Endothelial cell of umbilical vein (primary cell): ENCODE measurements around the gene ZBTB20. TPM values are rescaled to one million over a fixed set of nuclear protein-coding genes. Genes with fewer than 3 reads are reported as not detected.

Source experiments
- BruUV-seq: library from RNA; stranded (reverse); fragments of 400-500 nt; replicated peaks from 2 replicates; lab custom pipeline; 2021; lab: Mats Ljungman, UMichigan
- CTCF ChIA-PET: fragments of 300-600, 350-600 bp; sonication (Branson Sonifier 250); formaldehyde crosslinking; loops from one replicate; lab custom pipeline; 2021; ENCODE audit warnings: antibody characterized with exemption, inconsistent platforms; lab: Charles Lee
- POLR2A ChIA-PET: fragments of 300-600, 350-600 bp; sonication (Branson Sonifier 250); formaldehyde crosslinking; loops from one replicate; lab custom pipeline; 2021; ENCODE audit warnings: antibody characterized with exemption, inconsistent platforms; lab: Charles Lee
- DNase-seq: peaks from one replicate; pipeline ENCODE4 v3.0.0-alpha.2; 2011; ENCODE audit warnings: low read depth, low spot score
- FAIRE-seq: peaks from 2 replicates; lab custom pipeline; 2011; peaks lifted over from hg19 to GRCh38; lab: Jason Lieb, UNC
- H2AFZ ChIP-seq: 2 replicates; pipeline ENCODE4 v1.6.0; 2012; ENCODE audit warnings: low read depth, low read length, control low read depth, inconsistent platforms
- H3K27ac ChIP-seq: 2 replicates; pipeline ENCODE4 v1.5.1; 2011; ENCODE audit warnings: low read depth, mild to moderate bottlenecking, control low read depth, low read length, moderate library complexity; ENCODE audit not compliant: insufficient read depth
- H3K27me3 ChIP-seq, 2 experiments: 2 replicates each; pipeline versions ENCODE4 v1.6.0 to v1.6.1; 2011; ENCODE audit warnings: low read length in 2 of 2, mixed read lengths in 1 of 2; ENCODE audit not compliant: control insufficient read depth in 2 of 2, insufficient read depth in 2 of 2
- H3K36me3 ChIP-seq, 2 experiments: 2 replicates in 1 of 2; 3 replicates in 1 of 2; pipeline ENCODE4 v1.5.1; 2011; ENCODE audit warnings: low read length in 2 of 2, mild to moderate bottlenecking in 1 of 2, moderate library complexity in 1 of 2; ENCODE audit not compliant: control insufficient read depth in 2 of 2, insufficient read depth in 2 of 2; ENCODE audit errors: extremely low read depth in 1 of 2
- H3K4me1 ChIP-seq: 3 replicates; pipeline ENCODE4 v1.5.1; 2011; ENCODE audit warnings: mild to moderate bottlenecking, low read length; ENCODE audit not compliant: control insufficient read depth, insufficient read depth; ENCODE audit errors: extremely low read depth
- H3K4me2 ChIP-seq: 2 replicates; pipeline ENCODE4 v1.6.1; 2011; ENCODE audit warnings: low read length, control low read depth, mixed read lengths; ENCODE audit not compliant: insufficient read depth
- H3K4me3 ChIP-seq, 3 experiments: fragments of 200-600 bp in 1 of 3; sonication (generic), shearing (Covaris generic) in 1 of 3; replicated peaks in 1 of 3; 2 replicates each; pipeline ENCODE4 v1.5.1; 2011 to 2016; ENCODE audit warnings: control low read depth in 3 of 3, low read length in 3 of 3, mild to moderate bottlenecking in 2 of 3, inconsistent platforms in 1 of 3, low read depth in 1 of 3, moderate library complexity in 1 of 3; ENCODE audit not compliant: insufficient read depth in 1 of 3
- H3K79me2 ChIP-seq: 2 replicates; pipeline ENCODE4 v1.6.0; 2012; ENCODE audit warnings: low read length, inconsistent platforms; ENCODE audit not compliant: control insufficient read depth, insufficient read depth
- H3K9ac ChIP-seq: replicated peaks from 2 replicates; pipeline ENCODE3; 2011; ENCODE audit warnings: low read length, control low read depth; ENCODE audit not compliant: insufficient read depth; ENCODE audit errors: extremely low read depth
- H3K9me1 ChIP-seq: replicated peaks from 3 replicates; pipeline ENCODE4 v1.6.0; 2011; ENCODE audit warnings: mild to moderate bottlenecking, low read length; ENCODE audit not compliant: control insufficient read depth, insufficient read depth; ENCODE audit errors: extremely low read depth
- H3K9me3 ChIP-seq: replicated peaks from 2 replicates; pipeline ENCODE4 v1.5.1; 2012; ENCODE audit warnings: low read length, inconsistent platforms; ENCODE audit not compliant: control insufficient read depth, insufficient read depth
- H4K20me1 ChIP-seq: replicated peaks from 2 replicates; pipeline ENCODE3; 2011; ENCODE audit warnings: mild to moderate bottlenecking, low read length; ENCODE audit not compliant: control insufficient read depth, insufficient read depth; ENCODE audit errors: extremely low read depth
- CTCF ChIP-seq, 2 donors: IDR thresholded peaks; 1 replicate in 1 of 2; 2 replicates in 1 of 2; pipeline ENCODE4 v1.5.1; 2011; ENCODE audit warnings: low read length in 2 of 2, mild to moderate bottlenecking in 2 of 2, moderate library complexity in 2 of 2, control low read depth in 1 of 2, inconsistent platforms in 1 of 2, low read depth in 1 of 2; ENCODE audit not compliant: insufficient read depth in 1 of 2; ENCODE audit errors: extremely low read depth in 1 of 2
- EZH2 ChIP-seq: IDR thresholded peaks from 2 replicates; pipeline ENCODE4 v1.6.1; 2012; ENCODE audit warnings: borderline replicate concordance, low read depth, mild to moderate bottlenecking, moderate library complexity, low read length, inconsistent platforms; ENCODE audit not compliant: severe bottlenecking
- FOS ChIP-seq: IDR thresholded peaks from 2 replicates; pipeline ENCODE4 v1.6.1; 2011; ENCODE audit warnings: mild to moderate bottlenecking, low read length, moderate library complexity, borderline replicate concordance; ENCODE audit not compliant: insufficient read depth
- GATA2 ChIP-seq: IDR thresholded peaks from 2 replicates; pipeline ENCODE4 v1.7.0; 2011; ENCODE audit warnings: low read depth, mild to moderate bottlenecking, moderate library complexity, mixed read lengths, low read length; ENCODE audit not compliant: insufficient read length, insufficient read depth
- JUN ChIP-seq: IDR thresholded peaks from 2 replicates; pipeline ENCODE4 v1.6.1; 2011; ENCODE audit warnings: borderline replicate concordance, low read depth; ENCODE audit not compliant: insufficient read length, insufficient read depth
- MAX ChIP-seq: IDR thresholded peaks from 2 replicates; pipeline ENCODE4 v1.6.1; 2011; ENCODE audit not compliant: insufficient read depth, insufficient read length
- MYC ChIP-seq: IDR thresholded peaks from one replicate; pipeline ENCODE4 v1.6.1; 2011; ENCODE audit warnings: mild to moderate bottlenecking, low read depth, low read length
- POLR2A ChIP-seq: IDR thresholded peaks from 2 replicates; pipeline ENCODE4 v1.6.1; 2012; ENCODE audit warnings: low read depth, mild to moderate bottlenecking, control low read depth, low read length
- POLR2AphosphoS5 ChIP-seq: IDR thresholded peaks from 2 replicates; pipeline ENCODE4 v1.6.1; 2012; ENCODE audit warnings: low read depth, mild to moderate bottlenecking, control low read depth, low read length, moderate library complexity; ENCODE audit not compliant: insufficient read depth
- dilution Hi-C: fragments of 300-500 bp; cut with MboI; formaldehyde crosslinking; loops from one replicate; pipeline ENCODE4 v1.15.0; 2019; ENCODE audit warnings: low sequenced_read_pairs; ENCODE audit not compliant: extremely low pct_ligation_motif_present
- intact Hi-C: fragments of 100-400 bp; cut with micrococcal nuclease; formaldehyde crosslinking; loops from one replicate; pipeline ENCODE4 v1.10.0; 2022
- polyA plus RNA-seq, 4 experiments: library from polyadenylated mRNA; depleted of rRNA in 3 of 4; stranded (reverse) in 3 of 4; unstranded in 1 of 4; fragments of >200 nt; gene quantifications; 2 replicates each; pipeline versions ENCODE4 v1.2.1 to v1.2.3, GENCODE V29; 2011 to 2012; ENCODE audit warnings: missing spikeins in 1 of 4
- total RNA-seq: library from RNA; stranded (reverse); gene quantifications from 2 replicates; pipeline ENCODE4 v1.2.3, GENCODE V29; 2021

ZBTB20 gene
- total and polyA plus RNA-seq, 2 donors (not counting 3 experiments of a cell fraction or from before 2014, with no cell fraction given): 2.1 to 20.5 TPM

- Histone ChIP-seq H3K4me3 (peak overlapping the region; percentile 25 to 48 (median 25)), H4K20me1 (no peaks in the 10 kb centered on the region), H3K9me1 (no peaks in the 10 kb centered on the region), H3K4me2 (peak overlapping the region; percentile 73), H3K36me3 (no peaks in the 10 kb centered on the region), H3K9me3 (no peaks in the 10 kb centered on the region), H3K27me3 (no peaks in the 10 kb centered on the region), H3K9ac (peak overlapping the region; percentile 30), H3K4me1 (peaks cover 3% of the 10 kb centered on the region), H2AFZ (peak overlapping the region; percentile 97), H3K27ac (no peak overlapping the region), H3K79me2 (no peaks in the 10 kb centered on the region)
- no peak for TF ChIP-seq POLR2A
- no peak for TF ChIP-seq JUN
- intact Hi-C loops: loop anchor here (2.0 to 10.0 kb wide), 2 partner anchors 47 to 575 kb away; partner anchors contain the start of gene ZBTB20
- peak; percentile 74 for DNase-seq
- BruUV-seq: no TSS peak
- ChIA-PET POLR2A (no interaction called here), CTCF (interaction anchor here (0.7 to 2.9 kb wide), 8 partner anchors 8 to 737 kb away, joined by 3 to 15 read pairs (median 4); no protein-coding TSS in a partner anchor)
- dilution Hi-C loops: no loop called here
- no peak for FAIRE-seq
Measured at GRCh38 chr3:115099986-115100571, 47.0 kb downstream of the ZBTB20 start.

- Histone ChIP-seq H3K4me1 (peaks cover 3% of the 10 kb centered on the region), H3K36me3 (no peaks in the 10 kb centered on the region), H3K27ac (no peak overlapping the region), H3K27me3 (no peaks in the 10 kb centered on the region), H4K20me1 (no peaks in the 10 kb centered on the region), H3K9ac (no peak overlapping the region), H3K79me2 (no peaks in the 10 kb centered on the region), H3K4me3 (peak overlapping the region in 1 of 3 experiments; percentile 25), H3K4me2 (peak overlapping the region; percentile 16), H3K9me1 (no peaks in the 10 kb centered on the region), H3K9me3 (no peaks in the 10 kb centered on the region), H2AFZ (no peak overlapping the region)
- dilution Hi-C loops (no loop called here), intact Hi-C loops (loop anchor here (10.0 kb wide), 1 partner anchor 575 kb away; no protein-coding TSS in a partner anchor)
- POLR2A ChIA-PET: no interaction called here
- BruUV-seq: no TSS peak
- FAIRE-seq: no peak
- TF ChIP-seq MAX: no peak
- TF ChIP-seq POLR2A: no peak
- TF ChIP-seq FOS: no peak
- TF ChIP-seq MYC: no peak
- TF ChIP-seq CTCF (IDR thresholded peaks at IDR 0.05; ENCODE audit: extremely low read depth in 1 of 2, insufficient read depth in 1 of 2, low read depth in 1 of 2, low read length in 2 of 2): no peak
- no peak for TF ChIP-seq JUN
- TF ChIP-seq EZH2: no peak
- no peak for TF ChIP-seq GATA2
- TF ChIP-seq POLR2AphosphoS5: no peak
- CTCF ChIA-PET: interaction anchor here (0.7 to 1.1 kb wide), 2 partner anchors 594 to 715 kb away, joined by 3 read pairs; no protein-coding TSS in a partner anchor
- peak; percentile 36 for DNase-seq
Measured at GRCh38 chr3:115099134-115099985, 47.7 kb downstream of the ZBTB20 start.
